UCSD-AML1 (cell line): ENCODE measurements around the gene NCOA7.
"Not testable (repeated sequence)": the region's sequence is repeated elsewhere in the genome, so short reads cannot be mapped to it uniquely, and the experiment has no call there.

Source experiments
- DNase-seq: peaks from one replicate; lab custom pipeline; 2025; ENCODE audit not compliant: unreplicated experiment; lab: John Stamatoyannopoulos, UW

The NCOA7 gene

DNA sequence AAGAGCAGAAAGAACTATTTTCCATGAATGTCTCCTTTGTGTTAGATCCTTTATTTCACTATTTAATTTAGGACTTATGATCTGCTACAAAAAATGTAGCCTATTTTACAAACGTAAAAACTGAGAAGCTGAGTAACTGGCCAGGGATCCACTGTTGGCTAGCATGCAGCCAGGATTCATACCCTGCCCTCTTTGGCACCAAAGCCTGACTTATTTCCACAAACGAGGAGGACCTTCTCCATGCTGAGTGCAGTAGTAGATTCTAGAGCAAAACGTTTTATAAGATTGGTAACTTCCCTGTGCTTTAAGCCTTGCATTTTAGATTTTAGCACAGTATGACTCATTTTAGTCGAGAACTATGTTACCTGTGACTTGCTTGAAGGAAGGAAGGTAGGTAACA, 74.3 kb downstream of the NCOA7 start:
- DNase-seq = no peak

DNA sequence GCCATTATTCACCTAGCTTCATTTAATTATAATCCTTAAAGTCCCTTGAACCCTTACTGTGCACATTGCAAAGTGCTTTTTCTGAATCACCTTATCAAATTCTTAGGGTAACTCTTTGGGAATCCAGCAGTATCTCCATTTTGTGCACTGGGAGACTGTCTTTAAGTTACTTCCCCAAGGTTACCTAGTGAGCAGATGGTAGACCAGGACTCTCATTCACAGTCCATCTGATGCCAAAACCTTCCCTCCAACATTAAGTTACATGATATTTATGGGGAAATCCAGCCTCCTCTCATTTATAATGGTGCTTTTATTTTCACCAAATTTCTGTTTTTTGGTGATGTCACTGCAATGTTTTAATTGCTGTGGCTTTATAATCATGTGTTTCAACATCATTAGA, 75.7 kb downstream of the NCOA7 start:
- no peak for DNase-seq

DNA sequence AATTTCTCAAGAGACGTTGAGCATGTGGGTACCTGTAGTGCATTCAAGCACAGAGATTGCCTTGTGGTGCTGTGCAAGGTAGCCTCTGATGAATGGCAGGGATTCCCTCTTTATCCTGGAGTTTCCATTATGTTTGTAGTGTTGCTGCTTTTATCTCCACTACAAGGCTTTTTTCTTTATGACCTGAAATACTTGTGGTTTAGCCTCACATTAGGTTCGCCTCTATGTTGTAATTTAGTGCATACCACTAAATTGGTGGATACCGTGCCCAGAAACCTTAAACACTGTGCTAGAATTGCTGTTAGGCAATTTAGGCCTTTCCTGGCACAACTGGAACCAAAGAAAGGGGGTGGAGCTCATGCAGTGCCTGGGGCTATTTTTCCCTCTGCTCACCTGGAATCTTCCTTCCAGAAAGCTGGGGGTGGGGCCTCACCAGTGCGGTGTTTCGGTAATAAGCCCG, 76.8 kb downstream of the NCOA7 start:
- DNase-seq = no peak

DNA sequence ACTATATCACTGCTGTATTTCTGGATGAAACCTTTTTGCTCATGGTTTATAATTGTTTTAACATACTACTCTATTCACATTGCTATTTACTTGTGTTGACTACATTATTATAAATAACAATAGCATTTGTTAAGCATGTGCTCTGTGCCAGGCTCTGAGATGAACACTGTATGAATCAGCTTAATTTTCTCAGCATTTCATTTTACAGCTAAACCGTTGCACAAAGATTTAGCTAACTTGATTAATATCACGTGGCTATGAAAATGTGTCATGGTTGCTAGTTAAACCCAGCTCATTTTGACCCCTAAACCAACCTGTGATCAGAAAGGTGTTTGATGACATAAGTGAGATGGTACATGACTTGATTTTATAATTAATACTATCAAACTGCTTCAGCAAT, 77.5 kb downstream of the NCOA7 start:
- DNase-seq = no peak

DNA sequence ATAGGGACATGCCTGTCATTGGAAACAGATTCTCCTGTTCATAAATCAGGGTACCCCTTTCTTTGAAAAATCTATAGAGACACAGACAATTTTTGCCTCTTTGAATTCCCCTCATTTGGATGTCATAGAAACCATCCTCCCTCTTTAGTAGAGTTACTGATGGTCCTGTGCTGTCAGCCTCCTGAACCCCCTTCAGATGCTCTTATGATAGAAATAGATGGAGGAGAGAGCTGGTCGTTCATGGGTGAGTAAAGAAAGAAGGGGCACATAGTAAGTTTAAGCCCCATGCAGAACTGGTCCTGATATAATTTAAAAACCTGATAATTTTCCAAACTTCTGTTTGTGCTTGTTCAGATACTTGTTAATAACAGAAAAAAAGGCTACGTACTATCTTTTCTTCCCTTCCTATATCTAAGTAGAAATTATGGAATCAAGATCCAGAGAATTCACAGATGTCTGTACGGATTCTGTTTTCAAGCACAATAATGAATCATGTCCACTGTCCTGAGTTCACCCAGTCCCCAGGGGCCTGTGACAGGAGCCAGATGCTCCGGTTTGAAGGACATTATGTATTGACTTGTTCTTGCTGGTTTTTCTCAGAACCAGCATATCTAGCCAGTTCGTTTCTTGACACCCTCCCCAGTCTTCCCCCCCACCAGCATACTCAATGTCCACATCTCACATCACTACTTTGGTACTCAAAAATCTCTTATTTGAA, 78.1 kb downstream of the NCOA7 start:
- no peak for DNase-seq

DNA sequence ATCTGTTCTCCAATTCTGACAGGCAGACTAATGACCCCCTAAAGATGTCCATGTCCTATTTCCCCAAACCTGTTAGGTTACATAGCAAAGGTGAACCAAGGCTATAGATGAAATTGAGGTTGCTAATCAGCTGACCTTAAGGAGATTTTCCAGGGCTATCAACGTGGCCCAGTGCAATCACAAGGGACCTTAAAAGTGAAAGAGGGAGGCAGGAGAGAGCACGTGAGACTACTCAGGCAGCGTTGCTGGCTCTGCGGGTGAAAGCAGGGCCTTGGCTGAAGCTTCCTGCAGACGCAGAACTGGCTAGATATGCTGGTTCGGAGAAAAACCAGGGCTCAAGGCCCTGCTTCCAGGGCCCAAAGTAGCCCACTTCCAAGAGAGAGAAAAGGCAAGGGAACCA, 78.7 kb downstream of the NCOA7 start:
- no peak for DNase-seq

DNA sequence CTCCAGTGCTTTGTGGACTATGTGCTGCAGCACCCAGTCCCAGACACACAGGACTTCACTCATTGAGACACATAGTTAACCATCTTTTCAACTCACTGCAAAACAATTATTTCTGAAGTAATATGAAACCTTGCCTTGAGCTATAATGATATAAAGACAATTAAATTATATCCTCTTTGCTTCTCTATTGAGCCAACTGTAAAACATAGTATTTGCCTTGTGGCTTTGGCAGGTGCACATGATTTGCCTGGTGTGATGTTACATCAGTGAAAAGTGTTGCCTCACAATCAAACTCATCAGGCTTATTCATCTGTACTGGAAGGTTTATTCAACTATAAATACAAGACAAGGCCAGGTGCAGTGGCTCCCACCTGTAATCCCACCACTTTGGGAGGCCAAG, 80.6 kb downstream of the NCOA7 start:
- no peak for DNase-seq

DNA sequence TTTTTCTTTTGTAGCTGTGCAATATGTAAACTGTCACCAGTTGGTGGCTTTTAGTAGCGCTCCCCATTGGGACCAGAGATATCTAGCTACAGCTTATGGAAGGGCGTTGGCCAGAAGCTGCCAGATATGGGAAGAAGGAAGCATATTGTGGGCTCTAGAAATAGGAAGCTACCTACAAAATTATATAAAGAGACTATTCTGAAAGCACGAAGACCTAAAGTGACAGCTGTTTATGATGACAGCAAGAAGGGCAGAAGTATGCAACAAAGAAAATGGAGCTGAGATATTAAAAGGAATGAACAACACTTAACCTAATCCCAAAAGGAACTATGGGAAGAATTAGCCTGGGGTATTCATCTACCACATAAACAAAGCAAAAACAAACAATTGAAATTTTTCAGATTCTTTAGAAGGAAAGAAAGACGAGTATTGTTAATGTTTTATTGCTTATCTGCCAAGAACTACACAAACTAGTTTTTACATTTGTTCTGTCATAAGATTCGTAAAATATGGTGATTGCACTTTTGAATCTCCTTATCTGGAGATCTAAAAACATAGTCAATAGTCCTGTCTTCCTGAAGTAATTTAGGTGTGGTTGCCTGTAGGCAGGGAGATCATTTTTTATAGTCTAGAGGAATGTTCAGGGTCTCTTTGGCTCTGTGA, 81.6 kb downstream of the NCOA7 start:
- DNase-seq = no peak

DNA sequence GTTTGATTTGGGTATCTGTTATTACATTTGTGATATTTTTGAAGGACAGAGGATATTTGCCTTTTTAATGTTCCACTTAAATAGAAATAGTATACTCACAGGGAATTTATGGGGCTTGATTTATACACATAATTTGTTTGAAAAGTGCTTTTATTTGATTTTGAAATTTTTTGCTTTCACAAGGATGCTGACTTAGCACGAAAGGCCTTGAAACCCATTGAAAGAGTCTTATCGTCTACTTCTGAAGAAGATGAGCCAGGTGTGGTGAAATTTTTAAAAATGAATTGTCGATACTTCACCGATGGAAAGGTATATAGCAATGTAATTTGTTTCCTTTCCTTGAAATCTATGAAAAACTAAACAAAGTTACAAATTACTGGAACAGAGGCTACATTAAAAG, 91.5 kb downstream of the NCOA7 start:
- DNase-seq = no peak

DNA sequence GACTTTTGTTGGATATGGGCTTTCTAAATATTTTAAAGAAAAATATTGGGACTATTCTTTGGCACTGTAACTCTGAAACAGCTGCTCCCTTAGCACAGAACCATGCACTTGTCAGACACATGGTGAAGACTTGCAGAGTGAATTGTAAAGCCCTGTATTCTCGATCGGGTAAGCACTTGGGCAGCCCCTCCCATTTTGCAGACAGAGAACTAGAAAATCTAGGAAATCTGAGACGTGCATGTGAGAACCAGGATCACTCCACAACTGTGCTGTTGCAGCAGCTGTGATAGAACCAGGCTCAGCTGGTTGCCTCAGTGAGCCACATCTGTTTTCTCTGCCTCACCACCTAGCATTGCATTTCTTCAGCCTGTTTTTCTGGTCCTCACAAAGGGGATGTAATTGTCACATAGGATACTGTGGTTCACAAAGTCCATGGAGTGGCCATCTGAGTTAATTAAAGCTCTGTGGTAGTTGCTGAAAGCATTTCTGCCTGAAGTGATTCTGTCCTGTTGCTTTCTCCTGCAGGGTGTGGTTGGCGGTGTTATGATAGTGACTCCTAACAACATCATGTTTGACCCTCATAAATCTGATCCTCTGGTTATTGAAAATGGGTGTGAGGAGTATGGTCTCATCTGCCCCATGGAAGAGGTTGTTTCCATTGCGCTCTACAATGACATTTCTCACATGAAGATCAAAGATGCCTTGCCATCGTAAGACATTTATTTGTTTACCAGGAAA, 94.0 kb downstream of the NCOA7 start:
- DNase-seq = no peak

DNA sequence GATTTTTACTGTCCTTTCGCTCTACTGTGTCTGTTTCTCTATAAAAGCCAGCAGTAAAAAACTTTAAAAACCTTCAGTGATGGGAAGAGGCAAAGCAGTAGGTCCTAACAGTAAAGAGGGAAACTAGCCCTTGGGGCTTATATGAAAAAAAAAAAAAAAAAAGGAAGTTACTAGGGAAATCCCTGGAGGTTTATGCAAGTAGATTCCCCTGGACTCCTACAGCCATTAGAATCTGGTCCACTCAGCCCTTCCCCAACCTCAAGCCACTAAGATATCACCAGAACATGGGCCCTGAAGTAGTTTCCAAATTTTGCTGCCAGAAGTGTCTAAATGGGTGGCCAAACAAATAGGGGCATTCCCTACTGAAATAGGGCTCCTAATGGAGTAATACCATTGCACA, 95.3 kb downstream of the NCOA7 start:
- no peak for DNase-seq

DNA sequence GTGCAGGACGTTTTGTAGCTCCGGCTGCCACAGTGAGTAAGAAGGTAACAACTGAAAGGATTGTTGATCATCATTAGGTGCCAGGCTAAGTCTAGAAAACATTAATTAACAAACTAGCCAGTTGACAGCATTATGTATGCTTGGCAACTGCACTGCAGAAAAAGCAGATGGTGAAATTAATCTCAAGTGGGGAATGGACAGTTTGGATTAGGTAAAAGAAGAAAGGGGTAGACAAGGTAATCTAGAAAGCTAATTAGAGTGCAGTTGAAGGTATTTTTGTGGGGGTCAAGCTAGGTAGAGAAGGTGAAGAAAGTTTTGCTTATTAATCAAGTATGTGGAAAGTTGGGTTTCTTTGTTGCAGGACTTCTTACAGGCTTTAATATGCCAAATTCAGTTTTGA, 96.2 kb downstream of the NCOA7 start:
- DNase-seq = no peak

DNA sequence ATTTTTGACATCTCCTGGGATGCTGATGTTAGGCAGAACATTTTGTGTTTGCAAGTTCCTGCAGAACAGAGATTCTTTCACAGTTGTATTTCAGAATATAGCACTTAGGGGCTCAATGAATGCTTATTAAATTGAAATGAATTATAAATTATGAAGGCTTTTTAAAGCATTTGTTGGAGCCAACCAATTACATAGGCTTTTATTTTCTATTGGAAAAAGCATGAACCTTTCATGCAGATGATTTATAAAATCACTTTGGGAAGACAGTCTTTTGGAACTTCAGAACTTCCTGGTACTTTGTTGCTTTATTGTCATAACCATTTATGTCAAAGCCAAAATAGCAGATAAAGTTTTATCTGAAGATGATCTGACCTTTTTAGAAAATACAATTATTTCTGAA, 96.6 kb downstream of the NCOA7 start:
- DNase-seq = no peak

DNA sequence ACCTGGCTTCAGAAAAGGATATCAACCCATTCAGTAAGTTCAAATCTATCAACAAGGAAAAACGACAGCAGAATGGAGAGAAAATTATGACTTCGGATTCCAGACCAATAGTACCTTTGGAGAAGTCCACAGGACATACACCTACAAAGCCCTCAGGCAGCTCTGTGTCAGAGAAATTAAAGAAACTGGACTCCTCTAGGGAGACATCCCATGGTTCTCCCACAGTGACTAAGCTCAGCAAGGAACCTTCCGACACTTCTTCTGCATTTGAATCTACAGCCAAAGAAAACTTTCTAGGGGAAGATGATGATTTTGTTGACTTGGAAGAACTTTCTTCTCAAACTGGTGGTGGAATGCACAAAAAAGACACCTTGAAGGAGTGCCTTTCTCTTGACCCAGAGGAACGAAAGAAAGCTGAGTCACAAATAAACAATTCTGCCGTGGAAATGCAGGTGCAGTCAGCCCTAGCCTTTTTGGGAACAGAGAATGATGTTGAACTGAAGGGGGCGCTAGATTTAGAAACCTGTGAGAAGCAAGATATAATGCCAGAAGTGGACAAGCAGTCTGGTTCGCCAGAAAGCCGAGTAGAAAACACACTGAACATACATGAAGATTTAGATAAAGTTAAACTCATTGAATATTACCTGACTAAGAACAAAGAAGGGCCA, 98.4 kb downstream of the NCOA7 start:
- no peak for DNase-seq

DNA sequence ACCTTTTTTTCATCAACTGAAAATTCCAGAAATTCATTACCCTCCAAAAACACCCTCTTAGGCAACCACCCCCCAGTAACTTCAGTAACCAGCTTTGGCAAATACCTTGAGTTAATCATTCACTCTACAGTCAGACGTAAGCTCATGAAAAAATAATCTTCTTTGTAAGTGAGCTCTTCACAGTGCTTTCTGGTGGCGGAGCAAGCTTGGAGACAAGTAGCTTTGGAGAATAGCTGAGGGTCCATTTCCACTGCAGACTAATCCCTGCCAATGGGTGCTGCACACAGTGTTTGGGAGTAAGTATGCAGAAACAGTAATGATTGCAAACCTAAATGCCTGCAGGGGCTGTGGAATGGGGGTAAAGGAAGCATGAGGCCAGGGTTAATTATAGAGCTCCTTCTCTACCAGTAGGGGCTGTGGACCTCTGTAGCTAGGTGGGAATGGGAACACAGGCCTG, 109.0 kb downstream of the NCOA7 start:
- DNase-seq = no peak

DNA sequence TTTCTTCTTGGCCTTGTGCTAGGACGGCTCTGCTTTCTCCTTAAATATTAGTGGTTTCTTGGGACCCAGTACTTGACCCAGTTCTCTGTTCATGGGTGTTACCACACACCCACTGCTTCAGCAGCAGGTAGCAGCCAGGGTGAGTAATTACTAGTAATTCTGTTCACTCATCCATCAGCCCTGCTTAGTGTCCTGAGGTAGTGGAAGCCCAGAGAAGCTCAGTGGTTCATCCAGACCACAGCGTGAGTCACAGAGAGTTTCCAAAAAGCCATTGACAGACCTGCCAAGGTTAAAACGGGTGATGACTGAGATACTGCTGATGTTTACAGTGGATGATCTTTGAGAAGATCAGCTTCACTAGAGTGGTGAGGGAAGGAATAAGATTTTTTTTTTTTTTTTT, 114.1 kb downstream of the NCOA7 start:
- no peak for DNase-seq

DNA sequence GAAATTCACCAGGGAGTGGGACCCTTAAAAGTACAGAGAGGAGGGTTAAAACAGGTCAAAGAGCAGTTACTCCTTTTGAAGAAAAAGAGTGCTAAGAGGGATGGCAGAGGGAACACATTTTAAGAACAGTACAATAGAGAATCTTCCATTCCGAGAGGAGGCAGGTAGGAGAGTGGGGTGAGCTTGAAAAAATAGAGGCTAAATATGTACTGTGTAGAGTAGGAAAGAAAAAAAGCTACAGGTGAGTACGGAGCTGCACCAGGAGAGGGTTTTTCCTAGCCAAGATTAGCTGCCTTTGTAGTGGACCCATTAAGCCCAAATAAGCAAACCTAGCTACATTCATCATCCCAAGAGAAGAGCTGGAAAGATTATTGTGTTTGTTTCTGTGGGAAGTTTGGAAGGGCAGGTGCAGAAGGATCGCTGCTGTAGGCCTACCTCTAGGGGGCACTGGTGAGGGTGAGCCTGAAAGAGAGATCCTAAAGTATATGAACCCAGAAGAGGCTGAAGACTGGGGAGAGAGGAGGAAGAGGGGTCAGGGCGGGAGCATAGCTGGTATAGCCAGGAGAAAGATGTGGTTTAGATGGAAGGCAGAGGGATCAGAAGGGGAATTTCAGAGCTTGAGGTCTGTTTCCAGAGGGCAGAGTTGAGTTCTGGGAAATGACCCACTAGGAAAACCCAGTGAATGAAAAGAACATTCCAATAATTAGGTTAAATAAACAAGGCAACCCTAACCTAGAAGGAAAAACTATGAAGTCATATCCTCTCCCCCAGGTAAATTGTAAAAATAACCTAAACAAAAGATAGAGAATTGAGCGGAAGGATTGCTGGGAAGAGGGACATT, 115.6 kb downstream of the NCOA7 start:
- peak; percentile 38 for DNase-seq

DNA sequence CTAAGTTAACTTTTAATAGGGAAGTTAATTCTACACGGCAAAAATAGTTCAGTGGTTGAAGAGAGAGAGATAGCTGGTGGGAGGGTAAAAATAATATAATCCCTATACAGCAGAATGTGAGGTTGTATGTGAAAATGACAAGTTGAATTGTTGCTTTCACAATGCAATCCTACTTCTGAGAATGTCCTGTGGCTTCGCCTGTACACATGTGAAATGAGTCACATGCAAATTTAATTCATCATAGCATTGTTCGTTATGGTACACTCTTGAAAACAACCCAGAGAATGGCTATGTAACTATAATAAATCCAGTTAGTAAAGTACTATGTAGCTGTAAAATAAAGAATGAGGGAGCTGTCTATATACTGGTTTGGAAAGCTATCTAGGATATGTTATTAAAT, 119.8 kb downstream of the NCOA7 start:
- no peak for DNase-seq

DNA sequence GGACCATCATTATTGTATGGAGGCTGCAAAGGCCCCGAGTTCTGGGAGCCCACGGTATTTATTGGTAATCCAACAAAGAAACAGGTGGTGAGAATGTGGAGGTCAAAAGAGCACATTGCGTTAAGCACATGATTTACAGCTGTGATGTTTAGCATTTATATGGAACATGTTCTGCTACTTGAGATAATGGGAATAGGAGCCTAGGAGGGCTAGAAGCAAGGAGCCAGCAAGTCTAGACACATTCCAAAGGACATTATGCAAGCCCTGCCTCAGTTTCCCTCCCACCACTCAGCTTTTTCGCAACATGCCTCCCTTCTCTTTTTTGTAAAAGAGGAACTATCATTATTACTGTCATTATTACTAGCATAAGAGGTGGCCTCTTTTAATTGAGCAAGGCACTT, 120.3 kb downstream of the NCOA7 start:
- not testable (repeated sequence) for DNase-seq

DNA sequence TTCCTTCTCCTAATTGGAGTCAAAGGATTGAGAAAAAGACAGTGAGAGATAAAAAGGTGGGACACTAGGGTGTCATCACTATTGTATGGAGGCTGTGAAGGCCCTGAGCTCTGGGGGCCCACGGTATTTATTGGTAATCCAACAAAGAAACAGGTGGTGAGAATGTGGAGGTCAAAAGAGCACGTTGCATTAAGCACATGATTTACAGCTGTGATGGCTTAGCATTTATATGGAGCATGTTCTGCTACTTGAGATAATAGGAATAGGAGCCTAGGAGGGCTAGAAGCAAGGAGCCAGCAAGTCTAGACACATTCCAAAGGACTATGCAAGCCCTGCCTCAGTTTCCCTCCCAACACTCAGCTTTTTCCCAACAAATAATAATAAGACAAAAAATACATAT, 121.7 kb downstream of the NCOA7 start:
- not testable (repeated sequence) for DNase-seq

DNA sequence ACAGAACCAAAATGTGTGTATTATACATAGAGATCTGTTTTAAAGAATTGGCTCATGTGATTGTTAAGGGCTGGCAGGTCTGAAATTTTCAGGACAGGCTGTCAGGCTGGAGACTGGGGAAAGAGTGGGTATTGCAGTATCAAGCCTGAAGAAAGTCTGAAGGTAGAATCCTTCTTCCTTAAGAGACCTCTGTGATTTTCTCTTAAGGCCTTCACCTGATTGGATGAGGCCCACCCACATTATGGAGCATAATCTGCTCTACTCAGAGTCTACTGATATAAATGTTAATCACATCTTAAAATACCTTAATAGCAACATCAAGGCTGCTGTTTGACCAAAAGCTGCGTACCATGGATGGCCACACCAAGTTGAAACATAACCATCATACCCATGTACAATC, 122.4 kb downstream of the NCOA7 start:
- no peak for DNase-seq
